DOHH2 (cell line): ENCODE results near the gene ZMAT2.
"Not testable (repeated sequence)": the region's sequence is repeated elsewhere in the genome, so short reads cannot be mapped to it uniquely, and the experiment has no call there.

Source experiments
- H3F3A ChIP-seq: fragments of 200-600 bp; sonication (generic), shearing (Covaris generic); 2 replicates; pipeline ENCODE4 v1.6.0; 2016; ENCODE audit warnings: antibody characterized with exemption, mild to moderate bottlenecking; ENCODE audit not compliant: control insufficient read depth, insufficient read depth
- H3K27ac ChIP-seq: fragments of 200-600 bp; sonication (generic); 2 replicates; pipeline ENCODE4 v1.5.1; 2014; ENCODE audit warnings: low read depth, mild to moderate bottlenecking, low read length, moderate library complexity
- H3K27me3 ChIP-seq: fragments of 200-600 bp; sonication (generic); 2 replicates; pipeline ENCODE4 v1.6.1; 2014; ENCODE audit warnings: mild to moderate bottlenecking, low read length, mixed read lengths; ENCODE audit not compliant: control insufficient read depth
- H3K36me3 ChIP-seq: fragments of 200-600 bp; sonication (generic); 2 replicates; pipeline ENCODE4 v1.6.1; 2014; ENCODE audit warnings: mild to moderate bottlenecking, low read length, moderate library complexity, mixed read lengths; ENCODE audit not compliant: control insufficient read depth
- H3K4me1 ChIP-seq: fragments of 200-600 bp; sonication (generic); 2 replicates; pipeline ENCODE4 v1.6.1; 2014; ENCODE audit warnings: mild to moderate bottlenecking, low read length, mixed read lengths; ENCODE audit not compliant: control insufficient read depth
- H3K4me2 ChIP-seq: fragments of 200-600 bp; sonication (generic); 2 replicates; pipeline ENCODE4 v1.6.0; 2014; ENCODE audit warnings: mild to moderate bottlenecking, low read length, moderate library complexity
- H3K4me3 ChIP-seq: fragments of 200-600 bp; sonication (generic); 2 replicates; pipeline ENCODE4 v1.5.1; 2014; ENCODE audit warnings: mild to moderate bottlenecking, low read length, mixed read lengths
- H3K79me2 ChIP-seq: fragments of 200-600 bp; sonication (generic); 2 replicates; pipeline ENCODE4 v1.6.1; 2014; ENCODE audit warnings: mild to moderate bottlenecking, low read length, mixed read lengths; ENCODE audit not compliant: control insufficient read depth
- H3K9me2 ChIP-seq: fragments of 200-600 bp; sonication (generic); replicated peaks from 2 replicates; pipeline ENCODE4 v1.6.1; 2014; ENCODE audit warnings: mild to moderate bottlenecking, low read length, mixed read lengths; ENCODE audit not compliant: control insufficient read depth
- H3K9me3 ChIP-seq: fragments of 200-600 bp; sonication (generic); 2 replicates; pipeline ENCODE4 v1.6.1; 2014; ENCODE audit warnings: antibody characterized with exemption, low read length, mixed read lengths; ENCODE audit not compliant: control insufficient read depth, insufficient read depth
- H4K20me1 ChIP-seq: fragments of 200-600 bp; sonication (generic); 2 replicates; pipeline ENCODE4 v1.6.0; 2014; ENCODE audit warnings: low read depth, mild to moderate bottlenecking, antibody characterized with exemption, low read length, moderate library complexity; ENCODE audit not compliant: control insufficient read depth, insufficient read depth
- EZH2phosphoT487 ChIP-seq: fragments of 200-600 bp; sonication (generic); IDR thresholded peaks from 2 replicates; pipeline ENCODE4 v1.6.1; 2017; ENCODE audit warnings: borderline replicate concordance, mild to moderate bottlenecking, antibody characterized with exemption, low read length, moderate library complexity, mixed read lengths
- TF ChIP-seq, protein P1 (sequence below): fragments of 200-600 bp; sonication (generic); IDR thresholded peaks from one replicate; pipeline ENCODE4 v1.5.1; 2014; ENCODE audit warnings: antibody characterized with exemption, mild to moderate bottlenecking, low read depth, low read length; ENCODE audit not compliant: poor library complexity, severe bottlenecking

The ZMAT2 gene

DNA sequence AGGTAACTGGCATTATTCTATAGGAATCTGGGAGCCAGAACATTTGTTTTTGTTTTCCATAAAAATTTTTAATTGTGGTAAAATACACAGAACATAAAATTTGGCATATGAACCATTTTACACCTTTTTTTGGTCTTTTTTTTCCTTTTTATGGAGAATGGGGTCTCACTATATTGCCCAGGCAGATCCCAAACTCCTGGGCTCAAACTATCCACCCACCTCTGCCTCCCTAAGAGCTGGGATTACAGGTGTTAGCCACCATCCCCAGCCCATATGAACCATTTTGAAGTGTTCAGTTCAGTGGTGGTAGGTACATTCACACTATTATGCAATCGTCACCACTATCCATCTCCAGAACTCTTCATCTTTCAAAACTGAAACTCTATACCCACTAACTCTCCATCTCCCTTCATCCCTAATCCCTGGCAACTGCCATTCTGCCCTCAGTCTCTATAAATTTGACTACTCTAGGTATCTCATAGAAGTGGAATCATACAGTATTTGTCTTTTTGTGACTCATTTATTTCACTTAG, 13.4 kb downstream of the ZMAT2 start:
- H4K20me1 ChIP-seq = no peaks in the 10 kb centered on the region
- no peak overlapping the region for H3K4me2 ChIP-seq
- H3K27me3 ChIP-seq = peaks cover 12% of the 10 kb centered on the region
- no peaks in the 10 kb centered on the region for H3K79me2 ChIP-seq
- peaks cover 11% of the 10 kb centered on the region for H3K4me1 ChIP-seq
- no peak overlapping the region for H3K27ac ChIP-seq
- no peak overlapping the region for H3K4me3 ChIP-seq
- H3K9me2 ChIP-seq = no peaks in the 10 kb centered on the region
- H3K9me3 ChIP-seq = no peaks in the 10 kb centered on the region
- no peaks in the 10 kb centered on the region for H3K36me3 ChIP-seq
- TF ChIP-seq, protein P1, sequence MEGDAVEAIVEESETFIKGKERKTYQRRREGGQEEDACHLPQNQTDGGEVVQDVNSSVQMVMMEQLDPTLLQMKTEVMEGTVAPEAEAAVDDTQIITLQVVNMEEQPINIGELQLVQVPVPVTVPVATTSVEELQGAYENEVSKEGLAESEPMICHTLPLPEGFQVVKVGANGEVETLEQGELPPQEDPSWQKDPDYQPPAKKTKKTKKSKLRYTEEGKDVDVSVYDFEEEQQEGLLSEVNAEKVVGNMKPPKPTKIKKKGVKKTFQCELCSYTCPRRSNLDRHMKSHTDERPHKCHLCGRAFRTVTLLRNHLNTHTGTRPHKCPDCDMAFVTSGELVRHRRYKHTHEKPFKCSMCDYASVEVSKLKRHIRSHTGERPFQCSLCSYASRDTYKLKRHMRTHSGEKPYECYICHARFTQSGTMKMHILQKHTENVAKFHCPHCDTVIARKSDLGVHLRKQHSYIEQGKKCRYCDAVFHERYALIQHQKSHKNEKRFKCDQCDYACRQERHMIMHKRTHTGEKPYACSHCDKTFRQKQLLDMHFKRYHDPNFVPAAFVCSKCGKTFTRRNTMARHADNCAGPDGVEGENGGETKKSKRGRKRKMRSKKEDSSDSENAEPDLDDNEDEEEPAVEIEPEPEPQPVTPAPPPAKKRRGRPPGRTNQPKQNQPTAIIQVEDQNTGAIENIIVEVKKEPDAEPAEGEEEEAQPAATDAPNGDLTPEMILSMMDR = no peak
- no peak for TF ChIP-seq EZH2phosphoT487
- 0 out of 2 replicates have a peak, but pooled peaks cover 3% of the 10 kb centered on the region for H3F3A ChIP-seq

DNA sequence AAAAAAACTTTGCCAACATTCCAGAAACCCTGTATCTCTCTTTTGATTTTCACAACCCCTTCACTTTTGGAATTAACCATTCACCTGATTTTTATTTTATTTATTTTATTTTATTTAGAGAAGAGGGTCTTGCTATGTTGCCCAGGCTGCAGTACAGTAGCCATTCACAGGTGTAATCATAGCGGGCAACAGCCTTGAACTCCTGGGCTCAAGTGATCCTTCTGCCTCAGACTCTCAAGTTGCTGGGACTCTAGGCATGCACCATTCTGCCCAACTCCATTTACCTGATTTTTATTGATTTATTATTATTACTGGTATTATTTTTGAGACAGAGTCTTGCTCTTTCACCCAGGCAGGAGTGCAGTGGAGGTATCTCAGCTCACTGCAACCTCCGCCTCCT, 16.0 kb downstream of the ZMAT2 start:
- not testable (repeated sequence) for H3K4me1 ChIP-seq, H3K9me2 ChIP-seq, H3K9me3 ChIP-seq, H3K79me2 ChIP-seq, H3K4me2 ChIP-seq, H3F3A ChIP-seq, H3K4me3 ChIP-seq, H3K27ac ChIP-seq, H4K20me1 ChIP-seq, H3K36me3 ChIP-seq, H3K27me3 ChIP-seq

DNA sequence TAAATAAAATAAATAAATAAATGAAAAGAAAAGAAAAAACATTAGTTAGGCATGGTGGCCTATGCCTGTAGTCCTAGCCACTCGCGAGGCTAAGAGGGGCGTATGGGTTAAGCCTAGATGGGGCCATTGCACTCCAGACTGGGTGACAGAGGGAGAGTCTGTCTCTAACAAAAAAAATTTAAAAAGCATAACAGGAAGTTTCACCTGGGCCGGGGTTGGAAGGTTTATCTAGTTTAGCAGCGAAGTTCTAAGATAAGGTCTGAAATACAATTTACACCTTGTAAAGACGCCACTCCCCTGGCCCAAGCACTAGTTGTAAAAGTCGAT, 18.0 kb downstream of the ZMAT2 start:
- no peak overlapping the region for H3K4me2 ChIP-seq
- no peaks in the 10 kb centered on the region for H3K9me3 ChIP-seq
- H3K9me2 ChIP-seq = no peaks in the 10 kb centered on the region
- no peaks in the 10 kb centered on the region for H4K20me1 ChIP-seq
- no peak for TF ChIP-seq EZH2phosphoT487
- TF ChIP-seq, protein P1 = no peak
- H3K27ac ChIP-seq = no peak overlapping the region
- no peaks in the 10 kb centered on the region for H3K79me2 ChIP-seq
- no peaks in the 10 kb centered on the region for H3K4me1 ChIP-seq
- no peaks in the 10 kb centered on the region for H3K27me3 ChIP-seq
- H3F3A ChIP-seq = no peaks in the 10 kb centered on the region; the same call in 1 of the 2 replicates
- H3K4me3 ChIP-seq = no peak overlapping the region
- no peaks in the 10 kb centered on the region for H3K36me3 ChIP-seq

DNA sequence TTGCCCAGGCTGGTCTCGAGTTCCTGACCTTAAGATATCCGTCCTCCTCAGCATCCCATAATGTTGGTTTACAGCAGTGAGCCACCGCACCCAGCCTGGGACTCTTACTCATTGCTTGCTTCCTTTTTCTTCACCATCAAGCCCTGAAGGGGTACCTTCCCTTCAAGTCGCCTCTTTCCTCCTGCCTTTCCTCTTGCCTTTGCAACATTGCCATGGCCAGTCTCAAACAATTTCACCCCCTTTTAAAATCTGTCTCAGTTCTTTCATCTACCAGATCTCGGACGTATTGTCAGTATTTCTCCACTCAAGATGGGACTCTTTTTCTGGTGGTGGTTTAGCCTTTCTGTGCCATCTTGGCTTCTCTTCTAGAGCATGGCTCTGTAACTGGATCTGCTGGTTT, 20.5 kb downstream of the ZMAT2 start:
- not testable (repeated sequence) for H4K20me1 ChIP-seq, H3K79me2 ChIP-seq, H3K9me3 ChIP-seq, H3K4me1 ChIP-seq, H3F3A ChIP-seq, H3K9me2 ChIP-seq, H3K4me3 ChIP-seq, H3K36me3 ChIP-seq, H3K4me2 ChIP-seq, H3K27me3 ChIP-seq, H3K27ac ChIP-seq

DNA sequence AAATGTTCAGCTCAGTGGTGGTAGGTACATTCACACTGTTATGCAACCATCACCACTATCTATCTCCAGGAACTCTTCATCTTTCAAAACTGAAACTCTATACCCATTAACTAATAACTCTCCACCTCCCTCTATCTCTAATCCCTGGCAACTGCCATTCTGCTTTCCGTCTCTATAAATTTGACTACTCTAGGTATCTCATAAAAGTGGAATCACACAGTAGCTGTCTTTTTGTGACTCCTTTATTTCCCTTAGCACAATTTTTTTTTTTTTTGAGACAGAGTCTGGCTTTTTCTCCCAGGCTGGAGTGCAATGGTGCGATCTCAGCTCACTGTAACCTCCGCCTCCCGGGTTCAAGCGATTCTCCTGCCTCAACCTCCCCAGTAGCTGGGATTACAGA, 21.1 kb downstream of the ZMAT2 start:
- not testable (repeated sequence) for H3K79me2 ChIP-seq, H3K27me3 ChIP-seq, H3K27ac ChIP-seq, H3K9me2 ChIP-seq, H3K4me1 ChIP-seq, H3K4me3 ChIP-seq, H3K9me3 ChIP-seq, H4K20me1 ChIP-seq, H3K4me2 ChIP-seq, H3K36me3 ChIP-seq, H3F3A ChIP-seq
